Neural cell (in vitro differentiated cells): ENCODE measurements around the gene VSTM4. TPM values are rescaled to one million over a fixed set of nuclear protein-coding genes. Genes with fewer than 3 reads are reported as not detected.

Experiments
- H2AFZ ChIP-seq: fragments of 200-600, 300-800 bp; sonication (generic), shearing (Covaris generic); 2 replicates; pipeline ENCODE4 v1.6.0; 2014; ENCODE audit warnings: low read depth, mild to moderate bottlenecking, antibody characterized with exemption, low read length, moderate library complexity
- H3F3A ChIP-seq: fragments of 200-600 bp; shearing (Covaris generic); 2 replicates; pipeline ENCODE4 v1.6.1; 2016; ENCODE audit warnings: mild to moderate bottlenecking, moderate library complexity, mixed read lengths, antibody characterized with exemption, low read length; ENCODE audit not compliant: insufficient read depth, poor library complexity, severe bottlenecking
- H3K27ac ChIP-seq: fragments of 200-600, 300-800 bp; sonication (generic), shearing (Covaris generic); 2 replicates; pipeline ENCODE4 v1.5.1; 2014; ENCODE audit warnings: mild to moderate bottlenecking, low read length, moderate library complexity
- H3K27me3 ChIP-seq: fragments of 300-800, 200-600 bp; sonication (generic), shearing (Covaris generic); 2 replicates; pipeline ENCODE4 v1.6.0; 2014; ENCODE audit warnings: mild to moderate bottlenecking, low read depth, low read length, moderate library complexity; ENCODE audit not compliant: insufficient read depth
- H3K36me3 ChIP-seq: fragments of 300-800, 200-600 bp; sonication (generic), shearing (Covaris generic); 2 replicates; pipeline ENCODE4 v1.5.1; 2014; ENCODE audit warnings: mild to moderate bottlenecking, antibody characterized with exemption, low read length, moderate library complexity; ENCODE audit not compliant: insufficient read depth
- H3K4me2 ChIP-seq: fragments of 300-800, 200-600 bp; sonication (generic), shearing (Covaris generic); 2 replicates; pipeline ENCODE4 v1.6.0; 2014; ENCODE audit warnings: mild to moderate bottlenecking, low read length
- H3K4me3 ChIP-seq: fragments of 300-800, 200-600 bp; sonication (generic), shearing (Covaris generic); 2 replicates; pipeline ENCODE4 v1.5.1; 2014; ENCODE audit warnings: mild to moderate bottlenecking, low read length, moderate library complexity
- H3K79me2 ChIP-seq: fragments of 200-600 bp; shearing (Covaris generic); replicated peaks from 2 replicates; pipeline ENCODE4 v1.6.0; 2014; ENCODE audit warnings: mild to moderate bottlenecking, low read length, moderate library complexity; ENCODE audit not compliant: insufficient read depth
- H3K9ac ChIP-seq: fragments of 300-800, 200-600 bp; sonication (generic), shearing (Covaris generic); 2 replicates; pipeline ENCODE4 v1.6.1; 2016; ENCODE audit warnings: mild to moderate bottlenecking, low read length, mixed read lengths
- H3K9me2 ChIP-seq: fragments of 200-600 bp; shearing (Covaris generic); 2 replicates; pipeline ENCODE4 v1.6.1; 2016; ENCODE audit warnings: mild to moderate bottlenecking, low read length, mixed read lengths; ENCODE audit not compliant: insufficient read depth
- H3K9me3 ChIP-seq: fragments of 200-600, 300-800 bp; sonication (generic), shearing (Covaris generic); 2 replicates; pipeline ENCODE4 v1.6.1; 2016; ENCODE audit warnings: mild to moderate bottlenecking, mixed run types, low read length, moderate library complexity, mixed read lengths
- H4K20me1 ChIP-seq: fragments of 200-600 bp; shearing (Covaris generic); 2 replicates; pipeline ENCODE4 v1.6.1; 2016; ENCODE audit warnings: mild to moderate bottlenecking, mixed run types; ENCODE audit not compliant: insufficient read depth
- EP300 ChIP-seq: fragments of 450-650 bp; conservative IDR thresholded peaks from 2 replicates; pipeline ENCODE4 v1.6.1; 2014; ENCODE audit warnings: antibody characterized with exemption, mild to moderate bottlenecking, moderate library complexity; ENCODE audit not compliant: poor library complexity, severe bottlenecking
- EZH2 ChIP-seq: fragments of 200-600, 300-800 bp; shearing (Covaris generic), sonication (generic); IDR thresholded peaks from 2 replicates; pipeline ENCODE4 v1.6.1; 2014; ENCODE audit warnings: antibody characterized with exemption, low read length, borderline replicate concordance, mild to moderate bottlenecking; ENCODE audit not compliant: insufficient read depth, poor library complexity, severe bottlenecking
- MXI1 ChIP-seq: fragments of 450-650 bp; conservative IDR thresholded peaks from 2 replicates; pipeline ENCODE4 v1.6.1; 2014; ENCODE audit warnings: antibody characterized with exemption, mild to moderate bottlenecking; ENCODE audit not compliant: poor library complexity, severe bottlenecking
- POLR2AphosphoS5 ChIP-seq: IDR thresholded peaks from 2 replicates; pipeline ENCODE4 v1.6.1; 2012
- RAD21 ChIP-seq: fragments of 450-650 bp; conservative IDR thresholded peaks from 2 replicates; pipeline ENCODE4 v1.6.1; 2014; ENCODE audit warnings: antibody characterized with exemption, mild to moderate bottlenecking, moderate library complexity
- SMC3 ChIP-seq: fragments of 450-650 bp; conservative IDR thresholded peaks from 2 replicates; pipeline ENCODE4 v1.6.1; 2014; ENCODE audit warnings: antibody characterized with exemption, mild to moderate bottlenecking, moderate library complexity; ENCODE audit not compliant: poor library complexity
- TAF1 ChIP-seq: IDR thresholded peaks from 2 replicates; pipeline ENCODE4 v1.6.1; 2012; ENCODE audit warnings: low read depth
- polyA plus RNA-seq: library from polyadenylated mRNA; depleted of rRNA; stranded (reverse); fragments of >200 nt; gene quantifications from 2 replicates; pipeline ENCODE4 v1.2.3, GENCODE V29; 2014
- TF ChIP-seq, protein P1 (sequence below): IDR thresholded peaks from 2 replicates; pipeline ENCODE4 v1.6.1; 2012; ENCODE audit warnings: borderline replicate concordance
- TF ChIP-seq, protein P2 (sequence below): fragments of 450-650 bp; IDR thresholded peaks from 2 replicates; pipeline ENCODE4 v1.5.1; 2014; ENCODE audit warnings: antibody characterized with exemption, mild to moderate bottlenecking, moderate library complexity; ENCODE audit not compliant: poor library complexity, severe bottlenecking

VSTM4 gene
- polyA plus RNA-seq, 1 donor from 2014 or later, result 0.52 TPM

DNA sequence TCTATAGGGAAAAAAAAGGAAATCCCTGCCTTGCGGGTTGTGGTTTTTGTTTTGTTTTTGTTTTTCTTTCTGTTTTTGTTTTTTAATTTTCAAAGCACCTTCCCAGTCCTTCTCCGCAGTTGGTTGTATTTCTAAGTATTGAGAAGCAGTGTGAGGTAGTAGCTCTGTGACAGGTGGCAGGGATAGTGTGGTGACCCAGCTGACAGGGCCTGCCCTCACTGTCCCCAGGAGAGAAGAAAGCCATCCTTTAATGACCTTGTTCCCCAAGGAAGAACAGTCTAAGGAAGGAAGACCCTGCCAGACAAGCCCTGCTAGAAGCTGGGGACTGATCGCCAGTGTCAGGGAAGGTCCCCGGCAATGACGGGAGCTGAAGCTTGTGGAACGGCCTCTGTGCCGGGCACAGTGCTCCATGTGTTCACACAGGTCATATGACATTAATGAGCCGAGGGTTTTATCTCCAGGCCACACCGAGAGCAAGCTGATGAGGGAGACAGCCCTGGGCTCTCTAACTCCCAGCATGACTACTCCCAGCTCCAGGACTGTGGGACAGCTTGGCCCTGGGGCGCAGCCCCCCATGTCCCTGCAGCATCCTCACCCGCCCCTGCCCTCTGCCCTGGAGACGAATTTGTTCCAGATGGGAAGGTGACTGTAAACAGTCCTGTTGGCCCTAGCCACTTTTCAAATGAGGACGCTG, 106.7 kb downstream of the VSTM4 start:
- no peak overlapping the region for H3K27ac ChIP-seq
- no peaks in the 10 kb centered on the region for H3K27me3 ChIP-seq
- TF ChIP-seq EP300, result no peak
- no peaks in the 10 kb centered on the region for H3K9me3 ChIP-seq
- H3F3A ChIP-seq, result no peaks in the 10 kb centered on the region
- no peak overlapping the region for H3K4me2 ChIP-seq
- H3K9ac ChIP-seq, result no peak overlapping the region
- H3K36me3 ChIP-seq, result no peaks in the 10 kb centered on the region
- H4K20me1 ChIP-seq, result no peaks in the 10 kb centered on the region
- no peaks in the 10 kb centered on the region for H3K79me2 ChIP-seq
- no peaks in the 10 kb centered on the region for H3K9me2 ChIP-seq
- H2AFZ ChIP-seq, result no peak overlapping the region
- no peak overlapping the region for H3K4me3 ChIP-seq

DNA sequence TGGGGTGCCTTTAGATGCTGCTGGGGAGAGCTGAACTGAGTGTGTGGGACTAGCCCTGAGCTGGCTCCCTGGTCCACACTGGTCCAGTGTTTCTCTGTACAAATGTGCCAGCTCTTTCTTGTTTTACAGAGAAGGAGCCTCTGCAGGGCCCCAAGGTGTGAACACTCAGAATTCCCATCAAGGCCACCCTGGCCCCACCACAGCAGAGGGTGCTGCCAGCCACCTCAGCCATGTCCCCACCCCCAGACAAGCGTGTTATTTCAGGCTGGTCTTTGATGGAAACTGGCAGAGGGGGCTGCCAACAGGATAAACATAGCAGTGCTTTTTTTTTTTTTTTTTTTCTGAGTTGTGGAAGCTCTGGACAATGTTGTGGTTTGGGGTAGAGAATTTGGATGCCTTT, 107.2 kb downstream of the VSTM4 start:
- no peaks in the 10 kb centered on the region for H3K27me3 ChIP-seq
- H3K79me2 ChIP-seq, result no peaks in the 10 kb centered on the region
- H3K4me3 ChIP-seq, result no peak overlapping the region
- no peaks in the 10 kb centered on the region for H3K36me3 ChIP-seq
- no peaks in the 10 kb centered on the region for H3K9me2 ChIP-seq
- H3K9me3 ChIP-seq, result no peaks in the 10 kb centered on the region
- H3K27ac ChIP-seq, result no peak overlapping the region
- H3F3A ChIP-seq, result no peaks in the 10 kb centered on the region
- H4K20me1 ChIP-seq, result no peaks in the 10 kb centered on the region
- H3K4me2 ChIP-seq, result no peak overlapping the region
- TF ChIP-seq, protein P1, sequence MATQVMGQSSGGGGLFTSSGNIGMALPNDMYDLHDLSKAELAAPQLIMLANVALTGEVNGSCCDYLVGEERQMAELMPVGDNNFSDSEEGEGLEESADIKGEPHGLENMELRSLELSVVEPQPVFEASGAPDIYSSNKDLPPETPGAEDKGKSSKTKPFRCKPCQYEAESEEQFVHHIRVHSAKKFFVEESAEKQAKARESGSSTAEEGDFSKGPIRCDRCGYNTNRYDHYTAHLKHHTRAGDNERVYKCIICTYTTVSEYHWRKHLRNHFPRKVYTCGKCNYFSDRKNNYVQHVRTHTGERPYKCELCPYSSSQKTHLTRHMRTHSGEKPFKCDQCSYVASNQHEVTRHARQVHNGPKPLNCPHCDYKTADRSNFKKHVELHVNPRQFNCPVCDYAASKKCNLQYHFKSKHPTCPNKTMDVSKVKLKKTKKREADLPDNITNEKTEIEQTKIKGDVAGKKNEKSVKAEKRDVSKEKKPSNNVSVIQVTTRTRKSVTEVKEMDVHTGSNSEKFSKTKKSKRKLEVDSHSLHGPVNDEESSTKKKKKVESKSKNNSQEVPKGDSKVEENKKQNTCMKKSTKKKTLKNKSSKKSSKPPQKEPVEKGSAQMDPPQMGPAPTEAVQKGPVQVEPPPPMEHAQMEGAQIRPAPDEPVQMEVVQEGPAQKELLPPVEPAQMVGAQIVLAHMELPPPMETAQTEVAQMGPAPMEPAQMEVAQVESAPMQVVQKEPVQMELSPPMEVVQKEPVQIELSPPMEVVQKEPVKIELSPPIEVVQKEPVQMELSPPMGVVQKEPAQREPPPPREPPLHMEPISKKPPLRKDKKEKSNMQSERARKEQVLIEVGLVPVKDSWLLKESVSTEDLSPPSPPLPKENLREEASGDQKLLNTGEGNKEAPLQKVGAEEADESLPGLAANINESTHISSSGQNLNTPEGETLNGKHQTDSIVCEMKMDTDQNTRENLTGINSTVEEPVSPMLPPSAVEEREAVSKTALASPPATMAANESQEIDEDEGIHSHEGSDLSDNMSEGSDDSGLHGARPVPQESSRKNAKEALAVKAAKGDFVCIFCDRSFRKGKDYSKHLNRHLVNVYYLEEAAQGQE, result no peak
- TF ChIP-seq POLR2AphosphoS5 (no peak), EZH2 (no peak), EP300 (no peak), MXI1 (no peak)
- TF ChIP-seq, protein P2, sequence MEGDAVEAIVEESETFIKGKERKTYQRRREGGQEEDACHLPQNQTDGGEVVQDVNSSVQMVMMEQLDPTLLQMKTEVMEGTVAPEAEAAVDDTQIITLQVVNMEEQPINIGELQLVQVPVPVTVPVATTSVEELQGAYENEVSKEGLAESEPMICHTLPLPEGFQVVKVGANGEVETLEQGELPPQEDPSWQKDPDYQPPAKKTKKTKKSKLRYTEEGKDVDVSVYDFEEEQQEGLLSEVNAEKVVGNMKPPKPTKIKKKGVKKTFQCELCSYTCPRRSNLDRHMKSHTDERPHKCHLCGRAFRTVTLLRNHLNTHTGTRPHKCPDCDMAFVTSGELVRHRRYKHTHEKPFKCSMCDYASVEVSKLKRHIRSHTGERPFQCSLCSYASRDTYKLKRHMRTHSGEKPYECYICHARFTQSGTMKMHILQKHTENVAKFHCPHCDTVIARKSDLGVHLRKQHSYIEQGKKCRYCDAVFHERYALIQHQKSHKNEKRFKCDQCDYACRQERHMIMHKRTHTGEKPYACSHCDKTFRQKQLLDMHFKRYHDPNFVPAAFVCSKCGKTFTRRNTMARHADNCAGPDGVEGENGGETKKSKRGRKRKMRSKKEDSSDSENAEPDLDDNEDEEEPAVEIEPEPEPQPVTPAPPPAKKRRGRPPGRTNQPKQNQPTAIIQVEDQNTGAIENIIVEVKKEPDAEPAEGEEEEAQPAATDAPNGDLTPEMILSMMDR, result no peak
- no peak overlapping the region for H2AFZ ChIP-seq
- H3K9ac ChIP-seq, result no peak overlapping the region

DNA sequence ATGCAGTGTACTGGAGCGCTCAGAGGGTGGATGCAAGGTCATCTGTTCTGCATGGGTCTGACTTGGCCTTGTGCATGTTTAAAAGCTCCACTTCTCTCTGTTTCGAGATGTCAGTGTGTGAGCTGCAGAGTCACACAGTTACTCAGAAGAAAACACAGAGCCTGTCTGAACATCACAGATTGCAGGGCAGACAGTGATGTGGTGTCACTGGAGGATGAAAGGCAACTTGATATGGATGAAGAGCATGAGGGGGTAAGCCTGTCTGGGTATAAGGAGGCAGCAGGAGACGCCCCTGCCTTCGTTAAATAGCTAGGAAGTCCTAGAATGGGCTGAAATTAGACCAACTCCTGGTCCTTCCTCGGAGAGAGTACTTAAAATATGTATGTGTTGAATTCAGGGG, 108.2 kb downstream of the VSTM4 start:
- H3K36me3 ChIP-seq, result no peaks in the 10 kb centered on the region
- H3K4me3 ChIP-seq, result no peak overlapping the region
- H3K27me3 ChIP-seq, result no peaks in the 10 kb centered on the region
- TF ChIP-seq EP300 (peak; percentile 80), RAD21 (no peak), SMC3 (no peak), TAF1 (no peak), POLR2AphosphoS5 (peak; percentile 61), EZH2 (no peak), MXI1 (no peak)
- TF ChIP-seq, protein P2, result no peak
- TF ChIP-seq, protein P1, result no peak
- H3K9me3 ChIP-seq, result no peaks in the 10 kb centered on the region
- no peaks in the 10 kb centered on the region for H4K20me1 ChIP-seq
- H3K9ac ChIP-seq, result no peak overlapping the region
- H3K27ac ChIP-seq, result peak overlapping the region; percentile 8
- H3F3A ChIP-seq, result no peaks in the 10 kb centered on the region
- H3K4me2 ChIP-seq, result no peak overlapping the region
- H3K9me2 ChIP-seq, result no peaks in the 10 kb centered on the region
- H3K79me2 ChIP-seq, result no peaks in the 10 kb centered on the region
- no peak overlapping the region for H2AFZ ChIP-seq
